Left lung (tissue), 10 donors: ENCODE measurements around the gene SS18L1. TPM values are rescaled to one million over a fixed set of nuclear protein-coding genes. Genes with fewer than 3 reads are reported as not detected.

Source experiments
- ATAC-seq: fragments of 200-7000 bp; cut with Tn5 transposase; one replicate; pipeline ENCODE4 v1.9.1; 2020; ENCODE audit warnings: moderate library complexity
- DNase-seq, 4 donors: peaks; one replicate each; pipeline ENCODE4 v3.0.0-alpha.2; 2013 to 2020
- H3K27ac ChIP-seq, 2 donors: fragments of 200-600 bp; sonication (generic) in 1 of 2; one replicate each; pipeline versions ENCODE4 v1.5.0 to v1.8.0; 2020 to 2021
- H3K27me3 ChIP-seq, 2 donors: fragments of 200-600 bp; sonication (generic) in 1 of 2; one replicate each; pipeline versions ENCODE4 v1.5.0 to v1.8.0; 2020 to 2021
- H3K36me3 ChIP-seq, 2 donors: fragments of 200-600 bp; sonication (generic) in 1 of 2; one replicate each; pipeline versions ENCODE4 v1.5.0 to v1.8.0; 2020 to 2021
- H3K4me1 ChIP-seq, 2 donors: fragments of 200-600 bp; one replicate each; pipeline ENCODE4 v1.8.0; 2021
- H3K4me3 ChIP-seq, 2 donors: fragments of 200-600 bp; sonication (generic) in 1 of 2; one replicate each; pipeline versions ENCODE4 v1.5.0 to v1.8.0; 2020 to 2021; ENCODE audit warnings: mild to moderate bottlenecking in 1 of 2
- H3K9me3 ChIP-seq, 2 donors: fragments of 200-600 bp; sonication (generic) in 1 of 2; one replicate each; pipeline versions ENCODE4 v1.5.0 to v1.8.0; 2020 to 2021
- intact Hi-C, 2 donors: fragments of 100-400 bp; cut with DNase I; formaldehyde crosslinking; loops; one replicate each; pipeline versions ENCODE4 v1.11.2 to v1.14.2; 2022
- polyA plus RNA-seq, 6 donors: library from polyadenylated mRNA; unstranded; fragments of 120-200 nt; gene quantifications; one replicate each; pipeline ENCODE4 v1.2.1, GENCODE V29; 2013; ENCODE audit not compliant: insufficient read length in 6 of 6
- total RNA-seq, 2 donors: library from RNA; stranded (reverse); fragmentation: NEBNext Ultra II Directional; extraction: Animal tissue kit (Norgen Biotek cat#: 25700); gene quantifications; one replicate each; pipeline ENCODE4 v1.2.1, GENCODE V29; 2021
- TF ChIP-seq, protein P1 (sequence below), 2 donors: fragments of 200-600 bp; sonication (generic) in 1 of 2; IDR thresholded peaks; one replicate each; pipeline versions ENCODE4 v1.5.0 to v1.8.0; 2021; ENCODE audit warnings: antibody characterized with exemption in 2 of 2
- donor health status: DM: no; HTN: yes; CAD: no.
- donor health status: DM: no; HTN: no; CAD: no.

SS18L1 gene
- total and polyA plus RNA-seq, 8 donors = 14.6 to 30.0 (median 21.7) TPM

DNA sequence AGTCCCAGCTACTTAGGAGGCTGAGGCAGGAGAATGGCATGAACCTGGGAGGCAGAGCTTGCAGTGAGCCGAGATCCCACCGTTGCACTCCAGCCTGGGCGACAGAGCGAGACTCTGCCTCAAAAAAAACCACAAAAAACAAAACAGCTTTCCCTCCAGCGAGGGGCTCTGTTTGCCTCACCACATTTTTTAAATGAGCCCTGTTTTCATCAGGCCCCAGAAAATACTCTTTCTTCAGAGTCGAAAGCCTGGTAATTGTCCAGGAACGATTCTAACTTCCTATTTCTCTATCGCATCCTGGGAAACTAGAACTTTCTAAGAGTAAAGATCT is 51.5 kb downstream of the SS18L1 start:
- TF ChIP-seq, protein P1, sequence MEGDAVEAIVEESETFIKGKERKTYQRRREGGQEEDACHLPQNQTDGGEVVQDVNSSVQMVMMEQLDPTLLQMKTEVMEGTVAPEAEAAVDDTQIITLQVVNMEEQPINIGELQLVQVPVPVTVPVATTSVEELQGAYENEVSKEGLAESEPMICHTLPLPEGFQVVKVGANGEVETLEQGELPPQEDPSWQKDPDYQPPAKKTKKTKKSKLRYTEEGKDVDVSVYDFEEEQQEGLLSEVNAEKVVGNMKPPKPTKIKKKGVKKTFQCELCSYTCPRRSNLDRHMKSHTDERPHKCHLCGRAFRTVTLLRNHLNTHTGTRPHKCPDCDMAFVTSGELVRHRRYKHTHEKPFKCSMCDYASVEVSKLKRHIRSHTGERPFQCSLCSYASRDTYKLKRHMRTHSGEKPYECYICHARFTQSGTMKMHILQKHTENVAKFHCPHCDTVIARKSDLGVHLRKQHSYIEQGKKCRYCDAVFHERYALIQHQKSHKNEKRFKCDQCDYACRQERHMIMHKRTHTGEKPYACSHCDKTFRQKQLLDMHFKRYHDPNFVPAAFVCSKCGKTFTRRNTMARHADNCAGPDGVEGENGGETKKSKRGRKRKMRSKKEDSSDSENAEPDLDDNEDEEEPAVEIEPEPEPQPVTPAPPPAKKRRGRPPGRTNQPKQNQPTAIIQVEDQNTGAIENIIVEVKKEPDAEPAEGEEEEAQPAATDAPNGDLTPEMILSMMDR (IDR thresholded peaks at IDR 0.05) = no peak
- Histone ChIP-seq H3K4me1 (peaks cover 0 to 3% of the 10 kb centered on the region in 2 donors), H3K9me3 (no peaks in the 10 kb centered on the region), H3K36me3 (peaks cover 0 to 91% of the 10 kb centered on the region in 2 donors), H3K27ac (no peak overlapping the region), H3K4me3 (no peak overlapping the region), H3K27me3 (no peaks in the 10 kb centered on the region)
- ATAC-seq = no peak
- no peak for DNase-seq
- intact Hi-C loops = no loop called here

DNA sequence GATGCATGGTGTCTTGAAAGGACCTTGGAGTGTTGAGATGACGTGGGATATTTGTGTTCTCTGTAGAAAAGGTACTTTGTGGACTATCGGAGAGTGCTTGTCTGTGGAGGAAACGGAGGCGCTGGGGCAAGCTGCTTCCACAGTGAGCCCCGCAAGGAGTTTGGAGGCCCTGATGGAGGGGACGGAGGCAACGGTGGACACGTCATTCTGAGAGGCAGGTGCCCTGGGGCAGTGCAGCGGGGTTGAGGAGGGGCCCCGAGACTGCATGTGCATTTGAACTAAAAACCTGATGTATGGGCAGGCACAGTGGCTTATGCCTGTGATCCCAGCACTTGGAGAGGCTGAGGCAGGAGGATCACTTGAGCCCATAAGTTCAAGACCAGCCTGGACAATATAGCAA is 52.2 kb downstream of the SS18L1 start:
- Histone ChIP-seq H3K36me3 (peaks cover 0 to 91% of the 10 kb centered on the region in 2 donors), H3K4me3 (no peak overlapping the region)
- no peak for ATAC-seq

DNA sequence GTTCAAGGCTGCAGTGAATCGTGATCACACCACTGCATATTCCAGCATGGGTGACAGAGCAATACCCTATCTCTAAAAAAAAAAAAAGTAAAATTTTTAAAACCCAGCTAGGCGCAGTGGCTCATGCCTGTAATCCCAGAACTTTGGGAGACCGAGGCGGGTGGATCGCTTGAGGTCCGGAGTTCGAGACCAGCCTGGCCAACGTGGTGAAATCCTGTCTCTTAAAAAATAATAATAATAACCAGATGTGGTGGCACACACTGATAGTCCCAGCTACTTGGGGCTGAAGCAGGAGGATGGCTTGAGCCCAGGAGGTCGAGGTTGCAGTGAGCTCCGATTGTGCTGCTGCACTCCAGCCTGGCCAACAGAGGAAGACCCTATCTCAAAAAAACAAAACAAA is 52.7 kb downstream of the SS18L1 start:
- Histone ChIP-seq H3K36me3 (peaks cover 0 to 91% of the 10 kb centered on the region in 2 donors), H3K27me3 (no peaks in the 10 kb centered on the region), H3K9me3 (no peaks in the 10 kb centered on the region), H3K4me1 (peaks cover 0 to 3% of the 10 kb centered on the region in 2 donors), H3K4me3 (no peak overlapping the region), H3K27ac (no peak overlapping the region)
- TF ChIP-seq, protein P1 (IDR thresholded peaks at IDR 0.05) = no peak
- no peak for DNase-seq
- ATAC-seq = no peak
- intact Hi-C loops = no loop called here

More for the DNA sequence above, 52.2 kb downstream of the SS18L1 start:
- Histone ChIP-seq H3K27me3 (no peaks in the 10 kb centered on the region), H3K4me1 (peaks cover 0 to 3% of the 10 kb centered on the region in 2 donors), H3K27ac (no peak overlapping the region), H3K9me3 (no peaks in the 10 kb centered on the region)
- TF ChIP-seq, protein P1 (IDR thresholded peaks at IDR 0.05) = no peak
- peak in 1 of 4 donors; percentile 66 for DNase-seq
- intact Hi-C loops = no loop called here

DNA sequence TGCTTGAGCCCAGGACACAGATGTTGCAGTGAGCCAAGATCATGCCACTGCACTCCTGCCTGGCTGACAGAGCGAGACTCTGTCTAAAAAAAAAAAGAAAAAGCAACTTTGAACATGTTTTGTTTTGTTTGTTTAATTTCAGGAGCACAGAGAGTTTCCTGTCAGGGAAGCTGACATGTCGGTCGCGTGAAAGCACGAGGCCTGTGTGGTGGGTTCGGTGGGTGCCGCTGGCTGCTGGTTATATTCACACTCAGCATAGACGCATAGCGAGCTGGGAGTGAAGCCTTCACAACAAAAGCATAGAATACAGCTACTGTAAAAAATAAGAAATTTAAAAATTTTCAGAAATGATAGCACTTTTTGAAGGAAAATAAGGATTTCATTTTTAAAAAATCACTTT is 53.7 kb downstream of the SS18L1 start:
- no peaks in the 10 kb centered on the region for H3K9me3 ChIP-seq
- DNase-seq = peak in 1 of 4 donors; percentile 27
- TF ChIP-seq, protein P1 (IDR thresholded peaks at IDR 0.05) = no peak
- no peak overlapping the region for H3K4me3 ChIP-seq
- H3K27me3 ChIP-seq = no peaks in the 10 kb centered on the region
- peaks cover 0 to 93% of the 10 kb centered on the region in 2 donors for H3K36me3 ChIP-seq
- intact Hi-C loops = no loop called here
- ATAC-seq = no peak
- no peak overlapping the region for H3K27ac ChIP-seq
- peaks cover 0 to 3% of the 10 kb centered on the region in 2 donors for H3K4me1 ChIP-seq

DNA sequence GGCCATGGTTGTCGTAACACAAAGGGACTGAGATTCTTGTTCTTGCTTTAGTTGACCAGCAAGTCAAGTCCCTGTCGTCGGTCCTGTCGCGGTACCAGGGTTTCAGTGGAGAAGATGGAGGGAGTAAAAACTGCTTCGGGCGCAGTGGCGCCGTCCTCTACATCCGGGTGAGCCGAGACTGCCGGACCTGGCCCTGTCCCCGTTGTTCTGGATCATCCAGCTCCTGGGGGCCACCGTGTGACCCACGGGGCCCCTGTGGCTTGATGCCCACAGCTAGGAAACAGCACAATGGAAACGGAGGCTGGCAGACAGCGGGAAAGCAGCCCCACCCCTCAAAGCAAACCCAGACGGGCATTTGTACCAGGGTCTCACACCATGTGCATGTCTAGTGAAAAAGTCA is 54.2 kb downstream of the SS18L1 start:
- intact Hi-C loops = no loop called here
- Histone ChIP-seq H3K9me3 (no peaks in the 10 kb centered on the region), H3K27ac (no peak overlapping the region), H3K36me3 (peaks cover 0 to 95% of the 10 kb centered on the region in 2 donors), H3K4me1 (peaks cover 0 to 3% of the 10 kb centered on the region in 2 donors), H3K27me3 (no peaks in the 10 kb centered on the region), H3K4me3 (no peak overlapping the region)
- TF ChIP-seq, protein P1 (IDR thresholded peaks at IDR 0.05) = no peak
- ATAC-seq (no peak), DNase-seq (peak in 1 of 4 donors; percentile 54)
